GM21786 (cell line): ENCODE data around the gene CHST9.
"Not testable (repeated sequence)": the region's sequence is repeated elsewhere in the genome, so short reads cannot be mapped to it uniquely, and the experiment has no call there.

Experiments used
- ATAC-seq: cut with Tn5 transposase; IDR thresholded peaks from one replicate; pipeline ENCODE4 v1.9.1; 2021; ENCODE audit not compliant: unreplicated experiment

CHST9 gene

GRCh38 chr18:27175245-27175644, 9.9 kb downstream of the CHST9 start:
- no peak for ATAC-seq

GRCh38 chr18:27171993-27172392, 13.1 kb downstream of the CHST9 start:
- ATAC-seq, result no peak

- no peak for ATAC-seq
Observed at GRCh38 chr18:27165412-27165811, 19.7 kb downstream of the CHST9 start.

- no peak for ATAC-seq
Observed at GRCh38 chr18:27164905-27165304, 20.2 kb downstream of the CHST9 start.

- ATAC-seq, result not testable (repeated sequence)
Observed at GRCh38 chr18:27163197-27163716, 21.9 kb downstream of the CHST9 start.

- not testable (repeated sequence) for ATAC-seq
Observed at GRCh38 chr18:27149240-27149639, 35.9 kb downstream of the CHST9 start.

- no peak for ATAC-seq
Observed at GRCh38 chr18:27144672-27145071, 40.4 kb downstream of the CHST9 start.

- no peak for ATAC-seq
Observed at GRCh38 chr18:27143580-27144287, 41.4 kb downstream of the CHST9 start.

- ATAC-seq, result no peak
Observed at GRCh38 chr18:27142891-27143290, 42.2 kb downstream of the CHST9 start.

- ATAC-seq, result no peak
Observed at GRCh38 chr18:27141876-27142275, 43.2 kb downstream of the CHST9 start.

GRCh38 chr18:27138079-27138478, 47.0 kb downstream of the CHST9 start:
- no peak for ATAC-seq

- ATAC-seq, result no peak
Observed at GRCh38 chr18:27136208-27136535, 48.9 kb downstream of the CHST9 start.

- ATAC-seq, result no peak
Observed at GRCh38 chr18:27135504-27136207, 49.5 kb downstream of the CHST9 start.

- no peak for ATAC-seq
Observed at GRCh38 chr18:27130065-27130630, 55.0 kb downstream of the CHST9 start.

- ATAC-seq, result no peak
Observed at GRCh38 chr18:27124196-27124595, 60.9 kb downstream of the CHST9 start.

- no peak for ATAC-seq
Observed at GRCh38 chr18:27121108-27121507, 64.0 kb downstream of the CHST9 start.

- ATAC-seq, result no peak
Observed at GRCh38 chr18:27120246-27120645, 64.9 kb downstream of the CHST9 start.

GRCh38 chr18:27118973-27119372, 66.1 kb downstream of the CHST9 start:
- ATAC-seq, result no peak

GRCh38 chr18:27114842-27115241, 70.3 kb downstream of the CHST9 start:
- ATAC-seq, result no peak

GRCh38 chr18:27113358-27113757, 71.8 kb downstream of the CHST9 start:
- ATAC-seq, result no peak

GRCh38 chr18:27110319-27110718, 74.8 kb downstream of the CHST9 start:
- ATAC-seq, result no peak

- ATAC-seq, result no peak
Observed at GRCh38 chr18:27109451-27109850, 75.7 kb downstream of the CHST9 start.
